Right atrium auricular region (tissue), 2 donors: ENCODE measurements around the gene POU2AF3. TPM values are rescaled to one million over a fixed set of nuclear protein-coding genes. Genes with fewer than 3 reads are reported as not detected.

Experiments
- DNase-seq: peaks from one replicate; pipeline ENCODE4 v3.0.0-alpha.2; 2019; ENCODE audit warnings: low spot score
- H3K27ac ChIP-seq, 2 donors: fragments of 200-600 bp; sonication (generic); 1 replicate in 1 of 2; 2 replicates in 1 of 2; pipeline ENCODE4 v1.5.1; 2016 to 2019
- H3K27me3 ChIP-seq, 2 donors: fragments of 200-600 bp; sonication (generic); one replicate each; pipeline versions ENCODE4 v1.5.1 to v1.6.0; 2017 to 2019
- H3K36me3 ChIP-seq: fragments of 200-600 bp; sonication (generic); one replicate; pipeline ENCODE4 v1.5.1; 2016
- H3K4me1 ChIP-seq, 2 donors: fragments of 200-600 bp; sonication (generic); one replicate each; pipeline versions ENCODE4 v1.5.1 to v1.6.0; 2017 to 2019
- H3K4me3 ChIP-seq, 2 donors: fragments of 200-600 bp; sonication (generic); 1 replicate in 1 of 2; 2 replicates in 1 of 2; pipeline ENCODE4 v1.5.1; 2017 to 2019; ENCODE audit warnings: mild to moderate bottlenecking in 1 of 2, moderate library complexity in 1 of 2
- H3K9me3 ChIP-seq, 2 donors: fragments of 200-600 bp; sonication (generic); one replicate each; pipeline ENCODE4 v1.5.1; 2019
- CTCF ChIP-seq, 2 donors: fragments of 200-600 bp; sonication (generic); IDR thresholded peaks; one replicate each; pipeline ENCODE4 v1.5.1; 2019; ENCODE audit warnings: antibody characterized with exemption in 2 of 2
- total RNA-seq, 2 donors: library from RNA; depleted of rRNA; stranded (reverse); fragments of >200 nt; gene quantifications; one replicate each; pipeline ENCODE4 v1.1.0, GENCODE V29; 2016

POU2AF3 gene
- total RNA-seq, 2 donors from 2014 or later: 0.47 TPM; not detected in 1

GRCh38 chr11:111339758-111340388 is 41.5 kb downstream of the POU2AF3 start:
- no peak for DNase-seq
- Histone ChIP-seq H3K36me3 (no peaks in the 10 kb centered on the region), H3K4me1 (peaks cover 0 to 6% of the 10 kb centered on the region in 2 donors), H3K27me3 (no peaks in the 10 kb centered on the region), H3K4me3 (no peak overlapping the region), H3K9me3 (peaks cover 4 to 17% of the 10 kb centered on the region in 2 donors), H3K27ac (no peak overlapping the region)
- no peak for TF ChIP-seq CTCF (IDR thresholded peaks at IDR 0.05)

DNA sequence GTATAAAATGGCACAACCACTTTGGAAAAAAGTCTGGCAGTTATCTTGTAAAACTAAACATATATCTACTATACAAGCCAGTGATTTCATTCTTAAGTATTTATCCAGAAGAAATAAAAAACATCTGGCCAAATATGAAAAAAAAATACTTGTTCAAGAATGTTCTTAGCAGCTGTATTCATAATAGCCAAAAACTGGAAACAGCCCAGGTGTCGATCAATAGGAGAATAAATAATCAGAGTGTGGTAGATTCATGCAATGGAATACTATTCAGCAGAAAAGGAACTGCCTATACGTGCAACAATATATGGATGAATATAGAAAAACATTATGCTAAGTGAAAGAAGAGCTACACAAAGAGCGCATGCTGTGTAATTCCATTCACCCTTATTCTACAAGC is 44.0 kb downstream of the POU2AF3 start:
- H3K27me3 ChIP-seq: no peaks in the 10 kb centered on the region
- TF ChIP-seq CTCF (IDR thresholded peaks at IDR 0.05): no peak
- H3K9me3 ChIP-seq: peaks cover 4 to 17% of the 10 kb centered on the region in 2 donors
- H3K4me1 ChIP-seq: no peaks in the 10 kb centered on the region
- H3K36me3 ChIP-seq: no peaks in the 10 kb centered on the region
- DNase-seq: no peak
- H3K27ac ChIP-seq: no peak overlapping the region
- H3K4me3 ChIP-seq: no peak overlapping the region

GRCh38 chr11:111344032-111344431 is 45.7 kb downstream of the POU2AF3 start:
- Histone ChIP-seq H3K27ac (no peak overlapping the region), H3K4me1 (no peaks in the 10 kb centered on the region), H3K9me3 (peaks cover 4 to 17% of the 10 kb centered on the region in 2 donors), H3K4me3 (no peak overlapping the region), H3K27me3 (no peaks in the 10 kb centered on the region), H3K36me3 (no peaks in the 10 kb centered on the region)
- DNase-seq: peak; percentile 69
- no peak for TF ChIP-seq CTCF (IDR thresholded peaks at IDR 0.05)

DNA sequence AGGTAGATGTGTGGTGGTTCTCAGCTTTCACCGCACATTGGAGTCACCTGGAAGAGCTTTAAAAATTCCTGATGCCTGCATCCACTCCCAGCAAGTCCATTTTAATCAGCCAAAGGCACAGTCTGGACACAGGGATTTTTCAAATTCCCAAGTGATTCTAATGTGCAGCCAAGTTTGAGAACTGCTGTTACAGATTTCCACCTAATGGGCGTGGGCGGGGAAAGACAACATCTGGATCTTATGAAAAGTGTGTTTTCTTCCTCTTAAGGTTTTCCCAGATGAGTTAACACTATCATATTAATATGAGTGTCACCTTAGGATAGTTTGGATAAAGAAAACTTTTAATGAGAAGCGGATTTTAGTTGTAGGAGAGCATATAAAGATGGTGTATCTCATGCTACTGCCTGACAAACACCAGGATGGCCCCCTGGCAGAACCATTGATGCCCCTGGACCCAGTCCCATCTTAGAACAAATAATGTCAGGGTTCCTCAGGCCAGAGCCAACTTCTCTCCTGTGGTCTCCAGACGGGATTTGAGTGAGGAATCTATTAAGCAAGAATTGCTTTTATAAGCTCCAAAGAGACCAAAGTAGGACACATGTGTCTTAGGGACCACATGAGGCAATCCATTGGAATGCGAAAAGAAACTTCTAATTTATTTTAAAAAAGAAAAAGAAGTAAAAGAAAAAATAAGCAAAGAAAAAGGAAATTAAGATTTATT is 48.8 kb downstream of the POU2AF3 start:
- Histone ChIP-seq H3K9me3 (no peaks in the 10 kb centered on the region), H3K4me1 (no peaks in the 10 kb centered on the region), H3K27me3 (no peaks in the 10 kb centered on the region), H3K4me3 (no peak overlapping the region), H3K36me3 (no peaks in the 10 kb centered on the region), H3K27ac (no peak overlapping the region)
- peak; percentile 21 for DNase-seq
- TF ChIP-seq CTCF (IDR thresholded peaks at IDR 0.05): no peak

GRCh38 chr11:111347723-111348115 is 49.4 kb downstream of the POU2AF3 start:
- no peaks in the 10 kb centered on the region for H3K9me3 ChIP-seq
- no peaks in the 10 kb centered on the region for H3K27me3 ChIP-seq
- no peaks in the 10 kb centered on the region for H3K4me1 ChIP-seq
- no peak for TF ChIP-seq CTCF (IDR thresholded peaks at IDR 0.05)
- H3K27ac ChIP-seq: no peak overlapping the region
- DNase-seq: peak; percentile 50
- no peaks in the 10 kb centered on the region for H3K36me3 ChIP-seq
- no peak overlapping the region for H3K4me3 ChIP-seq
